Testis (tissue), 3 donors: ENCODE data around the gene LRPAP1. TPM values are rescaled to one million over a fixed set of nuclear protein-coding genes. Genes with fewer than 3 reads are reported as not detected.

Experiments
- DNase-seq: peaks from one replicate; pipeline ENCODE4 v3.0.0-alpha.2; 2019
- H3K27ac ChIP-seq, 2 donors: fragments of 200-600 bp; sonication (generic); one replicate each; pipeline ENCODE4 v1.5.1; 2019
- H3K27me3 ChIP-seq: fragments of 200-600 bp; sonication (generic); one replicate; pipeline ENCODE4 v1.5.1; 2019
- H3K36me3 ChIP-seq: fragments of 200-600 bp; sonication (generic); one replicate; pipeline ENCODE4 v1.5.1; 2017; ENCODE audit warnings: low read depth; ENCODE audit errors: missing control alignments
- H3K4me1 ChIP-seq: fragments of 200-600 bp; sonication (generic); one replicate; pipeline ENCODE4 v1.5.1; 2019
- H3K4me3 ChIP-seq, 2 donors: fragments of 200-600 bp; sonication (generic); one replicate each; pipeline ENCODE4 v1.5.1; 2017 to 2019
- H3K9me3 ChIP-seq: fragments of 200-600 bp; sonication (generic); one replicate; pipeline ENCODE4 v1.5.1; 2017
- POLR2A ChIP-seq: fragments of 450-650 bp; IDR thresholded peaks from one replicate; pipeline ENCODE4 v1.6.1; 2017; ENCODE audit warnings: antibody characterized with exemption, mild to moderate bottlenecking, moderate library complexity
- WGBS, 2 donors: methylation state at CpG; one replicate each; pipeline ENCODE4 v1.1.5; 2018; 5-methylcytosine and 5-hydroxymethylcytosine counted together
- intact Hi-C: fragments of 100-400 bp; cut with DNase I; formaldehyde crosslinking; loops from one replicate; pipeline ENCODE4 v1.15.1; 2023; ENCODE audit warnings: low total_unique reads
- polyA plus RNA-seq: library from polyadenylated mRNA; stranded (reverse); fragments of 350-450 nt; fragmentation: Illumina TruSeq; extraction: RNeasy Lipid Tissue Mini Kit (QIAGEN cat#74804); gene quantifications from one replicate; pipeline ENCODE4 v1.2.3, GENCODE V29; 2014; ENCODE audit warnings: low read depth, low replicate concordance; ENCODE audit not compliant: insufficient read depth
- total RNA-seq, 2 donors: library from RNA; depleted of rRNA; stranded (reverse); fragments of >200 nt; gene quantifications; one replicate each; pipeline ENCODE4 v1.2.3, GENCODE V29; 2016
- TF ChIP-seq, protein P1 (sequence below), 3 experiments: fragments of 450-650 bp in 2 of 3; fragments of 200-600 bp in 1 of 3; sonication (generic) in 1 of 3; IDR thresholded peaks; one replicate each; pipeline ENCODE4 v1.5.1; 2016 to 2019; ENCODE audit warnings: antibody characterized with exemption in 3 of 3, mild to moderate bottlenecking in 2 of 3, moderate library complexity in 1 of 3

The LRPAP1 gene
- total and polyA plus RNA-seq, 3 donors from 2014 or later, result 179 to 337 (median 279) TPM

DNA sequence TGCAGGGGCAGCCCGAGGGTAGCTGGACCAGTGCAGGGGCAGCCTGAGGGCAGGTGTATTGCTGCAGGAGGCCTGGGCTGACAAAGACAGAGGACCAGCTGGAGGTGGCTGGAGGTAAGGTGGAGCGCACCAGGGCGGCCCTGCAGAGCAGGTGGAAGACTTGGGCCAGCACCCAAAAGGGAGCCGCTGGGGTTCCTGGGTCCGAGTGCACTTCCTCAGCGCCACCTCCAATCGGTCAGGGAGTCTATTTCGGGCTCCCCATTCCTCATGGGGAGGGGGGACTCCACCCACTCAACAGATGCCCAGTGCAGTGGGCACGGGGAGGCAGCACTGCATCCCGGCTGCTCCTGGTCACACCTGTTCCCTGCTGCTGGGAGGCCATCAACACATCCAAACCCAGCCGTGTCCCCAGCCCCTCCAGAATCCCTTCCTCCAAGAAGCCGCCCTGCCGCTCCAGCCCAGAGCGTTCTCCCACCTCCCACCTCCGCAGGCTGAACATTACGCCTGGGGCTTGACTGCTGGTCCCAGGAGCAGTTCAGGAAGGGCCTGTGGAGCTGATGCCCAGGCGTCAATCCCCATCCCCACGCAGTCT, 1.5 kb downstream of the LRPAP1 start:
- Histone ChIP-seq H3K4me1 (peaks cover 15% of the 10 kb centered on the region), H3K36me3 (no peaks in the 10 kb centered on the region), H3K4me3 (peak overlapping the region in 1 of 2 donors; percentile 98), H3K9me3 (no peaks in the 10 kb centered on the region), H3K27ac (no peak overlapping the region), H3K27me3 (no peaks in the 10 kb centered on the region)
- TF ChIP-seq POLR2A, result no peak
- TF ChIP-seq, protein P1, sequence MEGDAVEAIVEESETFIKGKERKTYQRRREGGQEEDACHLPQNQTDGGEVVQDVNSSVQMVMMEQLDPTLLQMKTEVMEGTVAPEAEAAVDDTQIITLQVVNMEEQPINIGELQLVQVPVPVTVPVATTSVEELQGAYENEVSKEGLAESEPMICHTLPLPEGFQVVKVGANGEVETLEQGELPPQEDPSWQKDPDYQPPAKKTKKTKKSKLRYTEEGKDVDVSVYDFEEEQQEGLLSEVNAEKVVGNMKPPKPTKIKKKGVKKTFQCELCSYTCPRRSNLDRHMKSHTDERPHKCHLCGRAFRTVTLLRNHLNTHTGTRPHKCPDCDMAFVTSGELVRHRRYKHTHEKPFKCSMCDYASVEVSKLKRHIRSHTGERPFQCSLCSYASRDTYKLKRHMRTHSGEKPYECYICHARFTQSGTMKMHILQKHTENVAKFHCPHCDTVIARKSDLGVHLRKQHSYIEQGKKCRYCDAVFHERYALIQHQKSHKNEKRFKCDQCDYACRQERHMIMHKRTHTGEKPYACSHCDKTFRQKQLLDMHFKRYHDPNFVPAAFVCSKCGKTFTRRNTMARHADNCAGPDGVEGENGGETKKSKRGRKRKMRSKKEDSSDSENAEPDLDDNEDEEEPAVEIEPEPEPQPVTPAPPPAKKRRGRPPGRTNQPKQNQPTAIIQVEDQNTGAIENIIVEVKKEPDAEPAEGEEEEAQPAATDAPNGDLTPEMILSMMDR (IDR thresholded peaks at IDR 0.05), result no peak
- DNase-seq, result no peak
- WGBS, 2 donors, result 69 to 82% methylated on average over 8 to 18 of the region's 18 CpGs
- intact Hi-C loops, result no loop called here

DNA sequence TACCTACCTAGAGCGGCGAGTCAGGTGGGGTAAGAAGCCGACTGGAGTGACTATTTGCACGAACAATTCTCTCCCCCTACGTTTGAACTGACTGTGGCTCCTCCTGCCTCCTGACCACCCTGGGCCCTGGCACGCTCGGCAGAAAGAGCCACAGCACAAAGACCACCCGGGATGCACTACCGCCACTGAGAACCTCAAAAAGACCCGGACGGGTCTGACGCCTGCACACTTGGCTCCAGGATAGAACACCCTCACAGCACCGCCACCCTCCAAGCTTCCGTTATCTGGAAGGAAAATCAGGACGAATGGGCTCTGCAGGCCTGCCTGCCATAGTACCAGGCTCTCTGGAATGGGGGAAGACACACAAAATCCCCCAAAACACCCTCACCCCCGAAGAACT, 2.2 kb downstream of the LRPAP1 start:
- H3K4me1 ChIP-seq, result peaks cover 15% of the 10 kb centered on the region
- H3K36me3 ChIP-seq, result no peaks in the 10 kb centered on the region
- WGBS, 2 donors, result 86 to 90% methylated on average over 2 to 16 of the region's 16 CpGs
- DNase-seq, result no peak
- no peak overlapping the region for H3K4me3 ChIP-seq
- intact Hi-C loops, result no loop called here
- no peaks in the 10 kb centered on the region for H3K9me3 ChIP-seq
- no peaks in the 10 kb centered on the region for H3K27me3 ChIP-seq
- H3K27ac ChIP-seq, result no peak overlapping the region
- TF ChIP-seq POLR2A, result no peak
- TF ChIP-seq, protein P1 (IDR thresholded peaks at IDR 0.05), result no peak

DNA sequence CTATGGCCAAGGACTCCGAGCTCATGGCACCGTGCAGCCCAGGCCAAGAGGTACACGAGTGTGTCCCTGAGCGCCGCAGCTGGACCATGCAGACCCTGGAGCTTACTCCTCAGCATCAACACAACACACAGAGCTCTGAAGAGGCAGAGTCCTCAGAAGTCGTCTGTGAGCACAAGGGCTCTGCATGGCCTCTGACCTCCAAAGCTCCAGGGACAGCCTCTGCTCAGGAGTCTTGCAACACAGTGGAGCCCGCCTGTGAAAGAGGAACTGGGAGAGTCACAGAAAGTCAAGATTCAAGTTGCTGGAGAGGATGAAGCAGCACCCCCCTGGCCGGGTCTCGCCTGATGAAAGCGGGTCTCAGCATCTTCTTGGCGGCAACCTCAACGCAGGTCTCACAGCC, 2.9 kb downstream of the LRPAP1 start:
- Histone ChIP-seq H3K4me1 (peaks cover 15% of the 10 kb centered on the region), H3K27ac (no peak overlapping the region), H3K36me3 (no peaks in the 10 kb centered on the region), H3K4me3 (no peak overlapping the region), H3K9me3 (no peaks in the 10 kb centered on the region), H3K27me3 (no peaks in the 10 kb centered on the region)
- TF ChIP-seq POLR2A, result no peak
- TF ChIP-seq, protein P1 (IDR thresholded peaks at IDR 0.05), result no peak
- intact Hi-C loops, result no loop called here
- no peak for DNase-seq
- WGBS, 2 donors, result 86 to 91% methylated on average over 12 of the region's 12 CpGs

DNA sequence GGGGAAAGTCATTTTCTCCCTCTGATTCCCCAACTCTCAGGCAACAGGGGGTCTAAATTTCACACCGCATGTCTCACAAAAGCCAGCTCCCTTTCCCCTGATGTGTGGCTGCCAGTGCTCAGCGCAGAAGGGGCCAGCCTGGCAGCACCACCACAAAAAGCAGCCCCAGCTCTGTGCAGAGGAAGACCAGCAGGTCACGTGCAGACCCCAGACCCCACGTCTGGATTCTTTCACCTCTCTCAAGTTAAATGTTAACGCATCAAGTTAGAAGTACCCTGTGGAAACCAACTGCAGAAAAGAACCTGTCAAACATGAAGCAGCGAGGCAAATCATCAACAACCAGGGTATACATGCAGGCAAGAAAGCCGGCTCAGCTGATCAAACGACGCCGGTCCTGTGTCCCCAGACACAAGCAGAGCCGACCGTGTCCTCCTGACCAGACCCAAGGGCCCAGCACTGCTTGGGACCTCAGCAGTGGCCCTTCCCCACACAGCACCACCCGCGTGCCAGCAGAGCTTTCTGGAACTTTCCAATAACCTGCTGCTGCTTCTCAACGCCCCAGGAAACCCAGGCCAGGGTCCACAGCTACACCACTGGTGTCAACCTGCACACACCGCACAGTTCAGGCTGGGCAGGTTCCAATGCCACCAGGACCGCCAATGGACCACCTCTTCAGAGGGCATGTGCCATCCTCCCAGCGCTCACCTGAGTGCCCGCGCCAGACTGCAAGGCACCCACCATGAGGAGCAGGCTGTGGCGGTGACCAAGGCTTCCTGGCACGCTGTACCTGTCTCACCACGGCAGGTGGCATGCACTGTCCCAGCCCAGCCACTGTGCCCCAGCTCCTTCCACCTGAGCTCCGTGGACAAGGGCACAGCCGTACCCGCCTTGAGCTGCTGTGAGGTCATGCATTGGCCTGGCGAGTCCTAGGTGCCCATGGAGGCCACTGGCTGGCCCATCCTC, 4.0 kb downstream of the LRPAP1 start:
- intact Hi-C loops, result no loop called here
- TF ChIP-seq, protein P1 (IDR thresholded peaks at IDR 0.05), result no peak
- TF ChIP-seq POLR2A, result no peak
- H3K4me1 ChIP-seq, result peaks cover 15% of the 10 kb centered on the region
- 87 to 95% methylated on average over 11 to 27 of the region's 27 CpGs for WGBS, 2 donors
- no peak for DNase-seq
- no peak overlapping the region for H3K27ac ChIP-seq
- H3K4me3 ChIP-seq, result no peak overlapping the region
- H3K9me3 ChIP-seq, result no peaks in the 10 kb centered on the region
- H3K27me3 ChIP-seq, result no peaks in the 10 kb centered on the region
- no peaks in the 10 kb centered on the region for H3K36me3 ChIP-seq
